HG02642 (cell line): ENCODE results near the gene TESK2.
"Not testable (repeated sequence)": the region's sequence is repeated elsewhere in the genome, so short reads cannot be mapped to it uniquely, and the experiment has no call there.

ENCODE experiments used
- ATAC-seq: cut with Tn5 transposase; IDR thresholded peaks from one replicate; pipeline ENCODE4 v1.9.1; 2021; ENCODE audit warnings: mild to moderate bottlenecking; ENCODE audit not compliant: unreplicated experiment, poor library complexity

TESK2 gene

DNA sequence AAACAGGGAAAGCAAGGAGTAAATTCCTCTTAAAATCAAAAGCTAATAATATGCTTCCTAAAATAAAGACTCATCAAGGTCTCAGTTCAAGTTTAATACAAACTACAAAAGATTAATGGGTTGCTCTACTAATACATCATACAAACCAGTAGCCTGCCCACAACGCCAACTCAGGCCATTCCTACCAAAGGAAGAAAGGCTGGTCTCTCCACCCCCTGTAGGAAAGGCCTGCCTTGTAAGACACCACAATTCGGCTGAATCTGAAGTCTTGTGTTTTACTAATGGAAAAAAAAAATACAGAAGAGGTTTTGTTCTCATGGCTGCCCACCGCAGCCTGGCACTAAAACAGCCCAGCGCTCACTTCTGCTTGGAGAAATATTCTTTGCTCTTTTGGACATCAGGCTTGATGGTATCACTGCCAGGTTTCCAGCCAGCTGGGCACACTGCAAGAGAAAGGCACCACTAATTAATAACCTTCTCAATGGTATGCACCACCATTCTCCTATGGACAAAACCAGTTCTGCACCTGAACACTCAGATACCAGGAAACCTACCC is 20.1 kb upstream of the TESK2 start:
- no peak for ATAC-seq

- ATAC-seq = no peak
Observed at GRCh38 chr1:45510036-45510971, 19.3 kb upstream of the TESK2 start.

DNA sequence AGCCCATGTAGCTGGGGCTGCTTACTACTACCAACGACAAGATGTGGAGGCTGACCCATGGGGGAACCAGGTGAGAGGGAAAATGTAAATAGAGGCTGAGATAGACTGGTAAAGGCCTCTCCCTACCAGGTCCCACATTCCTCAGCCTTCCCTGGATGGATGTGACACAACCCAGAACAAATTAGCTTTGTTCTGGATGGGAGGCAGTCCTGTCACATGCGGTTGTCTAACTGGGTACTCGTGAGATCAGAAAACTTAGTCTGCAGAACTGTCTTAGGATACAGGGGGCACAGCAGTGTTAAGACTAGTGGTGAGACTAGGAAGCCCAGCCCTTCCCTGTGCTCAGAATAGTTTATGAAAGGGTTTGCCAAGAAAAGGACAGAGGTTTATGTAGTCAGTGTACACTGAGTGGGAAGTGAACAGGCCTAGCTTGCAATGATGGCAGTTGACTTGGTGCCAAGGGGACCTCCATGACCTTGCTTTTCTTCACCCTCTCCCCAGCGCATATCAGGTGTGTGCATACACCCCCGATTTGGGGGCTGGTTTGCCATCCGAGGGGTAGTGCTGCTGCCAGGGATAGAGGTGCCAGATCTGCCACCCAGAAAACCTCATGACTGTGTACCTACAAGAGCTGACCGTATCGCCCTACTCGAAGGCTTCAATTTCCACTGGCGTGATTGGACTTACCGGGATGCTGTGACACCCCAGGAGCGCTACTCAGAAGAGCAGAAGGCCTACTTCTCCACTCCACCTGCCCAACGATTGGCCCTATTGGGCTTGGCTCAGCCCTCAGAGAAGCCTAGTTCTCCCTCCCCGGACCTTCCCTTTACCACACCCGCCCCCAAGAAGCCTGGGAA is 17.6 kb upstream of the TESK2 start:
- no peak for ATAC-seq

DNA sequence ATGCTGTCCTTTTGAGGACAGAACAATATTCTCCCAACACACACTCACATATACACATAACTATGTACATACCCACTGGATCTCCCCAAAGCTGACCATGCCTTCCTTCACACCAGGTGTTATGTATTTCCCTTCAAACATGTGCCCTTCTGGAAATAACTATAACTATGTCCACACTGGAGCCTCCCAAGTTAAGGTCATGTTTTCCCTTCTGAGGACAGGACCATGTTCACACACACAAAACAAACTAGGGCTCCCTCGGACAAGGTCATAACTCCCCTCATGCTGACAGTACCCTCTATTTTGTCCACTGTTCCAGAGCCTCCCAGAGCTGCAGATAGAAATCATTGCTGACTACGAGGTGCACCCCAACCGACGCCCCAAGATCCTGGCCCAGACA is 16.9 kb upstream of the TESK2 start:
- ATAC-seq = no peak

DNA sequence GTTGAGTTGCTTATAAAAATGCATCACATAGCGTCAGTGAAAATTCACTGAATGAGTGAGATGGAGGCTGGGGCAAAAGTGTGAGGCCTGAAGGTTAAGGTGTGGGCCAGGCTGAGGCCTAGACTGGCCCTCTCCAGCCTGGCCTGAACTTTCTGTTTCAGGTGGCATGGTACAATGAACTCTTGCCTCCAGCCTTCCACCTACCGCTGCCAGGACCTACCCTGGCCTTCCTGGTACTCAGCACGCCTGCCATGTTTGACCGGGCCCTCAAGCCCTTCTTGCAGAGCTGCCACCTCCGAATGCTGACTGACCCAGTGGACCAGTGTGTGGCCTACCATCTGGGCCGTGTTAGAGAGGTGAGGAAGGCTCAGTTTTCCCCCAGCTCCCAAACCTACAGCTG is 16.2 kb upstream of the TESK2 start:
- ATAC-seq = no peak

GRCh38 chr1:45503462-45504360 is 12.7 kb upstream of the TESK2 start:
- no peak for ATAC-seq

DNA sequence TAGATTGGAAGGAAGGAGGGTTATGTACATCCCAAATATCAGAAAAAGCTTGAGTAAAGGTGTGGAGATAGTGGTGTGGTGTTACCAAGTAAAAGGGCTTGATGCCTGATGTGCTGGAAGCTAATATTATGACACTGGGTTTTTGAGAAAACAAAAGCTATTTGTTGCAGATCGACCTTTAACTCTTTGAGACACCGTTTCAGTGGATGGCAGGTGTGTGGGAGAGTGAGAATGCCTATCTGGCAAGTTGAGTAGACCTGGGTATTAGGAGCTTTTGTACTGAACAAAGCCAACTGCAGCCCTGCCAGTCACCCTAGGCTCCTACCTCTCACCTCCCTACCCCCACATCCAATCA is 10.5 kb upstream of the TESK2 start:
- no peak for ATAC-seq

DNA sequence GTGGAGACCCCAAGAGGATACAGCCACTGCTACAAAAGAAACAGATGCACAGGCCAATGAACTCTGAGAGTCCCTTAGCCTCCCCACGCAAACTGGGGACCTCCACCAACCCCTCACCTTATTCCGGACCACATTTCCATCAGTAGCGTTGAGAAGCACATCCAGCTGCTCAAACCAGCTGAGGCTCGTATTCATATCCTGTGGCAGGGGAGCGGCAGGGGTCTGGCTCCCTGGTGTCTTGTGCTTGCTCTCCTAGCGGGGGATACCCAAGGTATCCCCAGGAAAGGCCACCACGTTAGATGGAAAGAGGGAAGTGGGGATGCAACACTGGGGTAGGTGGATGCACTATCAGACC is 8.4 kb upstream of the TESK2 start:
- peak; percentile 1 for ATAC-seq

GRCh38 chr1:45498279-45498678 is 7.3 kb upstream of the TESK2 start:
- ATAC-seq = no peak

GRCh38 chr1:45493116-45493697 is 2.2 kb upstream of the TESK2 start:
- no peak for ATAC-seq

GRCh38 chr1:45492691-45493090 is 1.7 kb upstream of the TESK2 start:
- ATAC-seq = no peak

- no peak for ATAC-seq
Observed at GRCh38 chr1:45491487-45492260, 711 bp upstream of the TESK2 start.

DNA sequence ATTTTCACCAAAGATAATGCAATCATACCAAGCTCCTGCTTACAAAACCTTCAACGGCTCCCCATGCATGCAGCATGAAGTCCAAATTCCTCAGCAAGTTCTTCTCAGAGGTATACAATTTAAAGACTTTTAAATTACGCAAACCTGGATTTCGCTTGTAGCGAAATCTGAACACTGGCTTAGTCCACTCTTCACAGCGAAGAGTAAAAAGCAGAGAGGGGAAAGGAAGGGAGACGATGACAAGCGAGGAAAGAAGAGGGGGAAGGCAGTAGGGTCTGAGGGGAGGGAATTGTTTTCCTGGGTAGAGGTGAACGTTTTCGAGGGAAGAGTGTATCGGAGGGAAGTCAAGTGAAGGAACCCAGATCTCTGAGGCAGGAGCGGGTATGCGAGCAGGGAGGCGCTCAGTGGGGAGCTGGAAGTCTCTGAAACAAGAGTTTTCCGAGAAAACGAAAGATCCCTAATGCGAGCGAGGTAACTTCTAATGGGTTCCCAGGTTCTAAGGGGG is 790 bp downstream of the TESK2 start:
- no peak for ATAC-seq

GRCh38 chr1:45489379-45489778 is 1.6 kb downstream of the TESK2 start:
- ATAC-seq = not testable (repeated sequence)

DNA sequence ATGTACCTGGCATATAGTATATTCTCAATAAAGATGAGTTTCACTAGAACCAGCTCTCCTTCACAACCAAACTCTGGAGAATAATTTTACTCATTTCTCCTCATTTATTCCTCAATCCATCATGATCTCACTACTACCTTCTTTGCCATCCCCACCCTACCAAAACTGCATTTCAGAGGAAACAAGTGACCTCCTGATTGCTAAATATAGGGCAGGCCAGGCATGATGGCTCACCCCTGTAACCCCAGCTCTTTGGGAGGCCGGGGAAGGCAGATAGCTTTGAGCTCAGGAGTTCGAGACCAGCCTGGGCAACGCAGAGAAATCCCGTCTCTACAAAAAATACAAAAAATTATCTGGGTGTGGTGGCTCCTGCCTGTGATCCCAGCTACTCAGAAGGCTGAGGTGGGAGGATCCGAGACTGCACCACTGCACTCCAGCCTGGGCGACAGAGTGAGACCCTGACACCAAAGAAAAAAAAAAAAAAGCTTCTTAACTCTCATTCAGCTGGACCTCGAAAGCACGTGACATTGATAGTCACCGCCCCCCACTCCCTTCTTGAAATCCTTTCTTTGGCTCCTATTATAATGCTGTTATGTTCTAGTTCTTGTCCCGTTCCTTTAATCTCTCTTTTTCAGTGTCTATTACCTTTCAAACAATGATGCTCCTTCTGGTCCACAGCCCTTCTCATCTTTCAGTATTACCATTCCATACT is 2.1 kb downstream of the TESK2 start:
- no peak for ATAC-seq

GRCh38 chr1:45485949-45486348 is 5.0 kb downstream of the TESK2 start:
- ATAC-seq = no peak

- no peak for ATAC-seq
Observed at GRCh38 chr1:45479039-45479748, 11.8 kb downstream of the TESK2 start.
